Body of pancreas (tissue), 4 donors: ENCODE results near the gene BMP7.

Source experiments
- POLR2A ChIP-seq, 3 donors: fragments of 450-650 bp; IDR thresholded peaks; one replicate each; pipeline ENCODE4 v1.6.1; 2016; ENCODE audit warnings: antibody characterized with exemption in 3 of 3, mild to moderate bottlenecking in 2 of 3
- TF ChIP-seq, protein P1 (sequence below), 7 experiments: fragments of 450-650 bp in 4 of 7; fragments of 200-600 bp in 3 of 7; sonication (generic) in 3 of 7; IDR thresholded peaks; one replicate each; pipeline ENCODE4 v1.5.1; 2016 to 2019; ENCODE audit warnings: antibody characterized with exemption in 7 of 7

DNA sequence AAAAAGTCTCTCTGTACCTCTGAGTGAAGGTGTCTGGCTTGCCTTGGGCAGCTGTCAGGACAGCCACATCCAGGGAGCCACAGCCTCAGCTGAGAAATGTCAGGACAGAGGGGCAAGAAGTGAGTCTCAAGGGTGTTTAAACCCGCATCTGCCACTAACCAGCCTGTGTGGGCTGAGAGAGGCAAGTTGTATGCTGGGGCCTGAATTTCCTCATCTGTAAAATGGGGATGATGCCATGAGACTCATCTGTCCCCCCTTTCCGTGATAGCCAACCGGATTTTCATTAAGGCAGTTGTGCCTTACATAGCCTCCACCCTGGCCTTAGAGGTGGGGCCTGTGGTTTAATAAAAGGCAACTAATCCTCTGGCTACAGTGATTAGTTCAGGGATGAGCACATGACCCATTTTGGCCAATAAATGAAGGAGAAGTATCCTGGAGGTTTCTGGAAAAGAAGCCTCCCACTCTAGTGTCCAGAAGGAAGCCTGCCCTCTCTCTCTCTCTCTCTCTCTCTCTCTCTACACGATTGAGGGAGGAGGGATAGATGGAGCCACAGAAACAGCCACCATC, 79.3 kb downstream of the BMP7 start:
- no peak for TF ChIP-seq POLR2A (IDR thresholded peaks at IDR 0.05)
- TF ChIP-seq, protein P1, sequence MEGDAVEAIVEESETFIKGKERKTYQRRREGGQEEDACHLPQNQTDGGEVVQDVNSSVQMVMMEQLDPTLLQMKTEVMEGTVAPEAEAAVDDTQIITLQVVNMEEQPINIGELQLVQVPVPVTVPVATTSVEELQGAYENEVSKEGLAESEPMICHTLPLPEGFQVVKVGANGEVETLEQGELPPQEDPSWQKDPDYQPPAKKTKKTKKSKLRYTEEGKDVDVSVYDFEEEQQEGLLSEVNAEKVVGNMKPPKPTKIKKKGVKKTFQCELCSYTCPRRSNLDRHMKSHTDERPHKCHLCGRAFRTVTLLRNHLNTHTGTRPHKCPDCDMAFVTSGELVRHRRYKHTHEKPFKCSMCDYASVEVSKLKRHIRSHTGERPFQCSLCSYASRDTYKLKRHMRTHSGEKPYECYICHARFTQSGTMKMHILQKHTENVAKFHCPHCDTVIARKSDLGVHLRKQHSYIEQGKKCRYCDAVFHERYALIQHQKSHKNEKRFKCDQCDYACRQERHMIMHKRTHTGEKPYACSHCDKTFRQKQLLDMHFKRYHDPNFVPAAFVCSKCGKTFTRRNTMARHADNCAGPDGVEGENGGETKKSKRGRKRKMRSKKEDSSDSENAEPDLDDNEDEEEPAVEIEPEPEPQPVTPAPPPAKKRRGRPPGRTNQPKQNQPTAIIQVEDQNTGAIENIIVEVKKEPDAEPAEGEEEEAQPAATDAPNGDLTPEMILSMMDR (IDR thresholded peaks at IDR 0.05) = no peak
